ENCODE results near the gene SMARCD2.
A peak's percentile ranks its signal among the peaks of the same experiment; 100 is the strongest.
"Not testable (repeated sequence)": the region's sequence is repeated elsewhere in the genome, so short reads cannot be mapped to it uniquely, and the experiment has no call there.

The SMARCD2 gene

GRCh38 chr17:63842540-63843386, at the start of gene SMARCD2:
TSS of gene SMARCD2 (minus strand) at chr17:63842685. CDS start at chr17:63842674, 11 bp downstream.
- peak within 1 kb of the TSS; percentile 88 for H3K4me3 ChIP-seq (ENCODE audit: control insufficient read depth, low read depth, low read length)
- no peak for TF ChIP-seq CTCF (IDR thresholded peaks at IDR 0.05; ENCODE audit: control insufficient read depth, insufficient read depth, low read depth, low read length, missing control alignments)
- DNase-seq (ENCODE audit: low read depth): peak; percentile 98

- not testable (repeated sequence) for DNase-seq (ENCODE audit: low read depth); H3K4me3 ChIP-seq (ENCODE audit: control insufficient read depth, low read depth, low read length)
- TF ChIP-seq CTCF (IDR thresholded peaks at IDR 0.05; ENCODE audit: control insufficient read depth, insufficient read depth, low read depth, low read length, missing control alignments): peak; percentile 50
Measured at GRCh38 chr17:63889026-63889848, 46.8 kb upstream of the SMARCD2 start.

GRCh38 chr17:63885119-63885518, 42.6 kb upstream of the SMARCD2 start:
- H3K4me3 ChIP-seq (ENCODE audit: control insufficient read depth, low read depth, low read length); DNase-seq (ENCODE audit: low read depth): not testable (repeated sequence)

- H3K4me3 ChIP-seq (ENCODE audit: control insufficient read depth, low read depth, low read length); DNase-seq (ENCODE audit: low read depth): not testable (repeated sequence)
Measured at GRCh38 chr17:63882626-63883126, 40.2 kb upstream of the SMARCD2 start.

- DNase-seq (ENCODE audit: low read depth): no peak
- TF ChIP-seq CTCF (IDR thresholded peaks at IDR 0.05; ENCODE audit: control insufficient read depth, insufficient read depth, low read depth, low read length, missing control alignments): peak; percentile 67
- H3K4me3 ChIP-seq (ENCODE audit: control insufficient read depth, low read depth, low read length): no peak within 1 kb of the TSS
Measured at GRCh38 chr17:63881935-63882601, 39.6 kb upstream of the SMARCD2 start, which contains the start of gene GH2. TSS of gene GH2 (minus strand) at chr17:63881944. CDS start at chr17:63881801, 143 bp downstream.

GRCh38 chr17:63881337-63881736, 38.9 kb upstream of the SMARCD2 start:
- not testable (repeated sequence) for H3K4me3 ChIP-seq (ENCODE audit: control insufficient read depth, low read depth, low read length); DNase-seq (ENCODE audit: low read depth)

- no peak overlapping the region for H3K4me3 ChIP-seq (ENCODE audit: control insufficient read depth, low read depth, low read length)
- no peak for DNase-seq (ENCODE audit: low read depth)
- TF ChIP-seq CTCF (IDR thresholded peaks at IDR 0.05; ENCODE audit: control insufficient read depth, insufficient read depth, low read depth, low read length, missing control alignments): no peak
Measured at GRCh38 chr17:63880706-63881105, 38.2 kb upstream of the SMARCD2 start.

- H3K4me3 ChIP-seq (ENCODE audit: control insufficient read depth, low read depth, low read length); DNase-seq (ENCODE audit: low read depth): not testable (repeated sequence)
Measured at GRCh38 chr17:63878413-63878812, 35.9 kb upstream of the SMARCD2 start.

- not testable (repeated sequence) for H3K4me3 ChIP-seq (ENCODE audit: control insufficient read depth, low read depth, low read length); DNase-seq (ENCODE audit: low read depth)
Measured at GRCh38 chr17:63874693-63875092, 32.2 kb upstream of the SMARCD2 start.

- not testable (repeated sequence) for DNase-seq (ENCODE audit: low read depth)
Measured at GRCh38 chr17:63874061-63874626, 31.7 kb upstream of the SMARCD2 start.

GRCh38 chr17:63873577-63873976, 31.1 kb upstream of the SMARCD2 start, which contains the start of gene CSH2:
TSS of gene CSH2 (minus strand) at chr17:63873677. CDS start at chr17:63873614, 63 bp downstream.
- not testable (repeated sequence) for H3K4me3 ChIP-seq (ENCODE audit: control insufficient read depth, low read depth, low read length); DNase-seq (ENCODE audit: low read depth)

More at GRCh38 chr17:63874061-63874626, 31.7 kb upstream of the SMARCD2 start:
- H3K4me3 ChIP-seq (ENCODE audit: control insufficient read depth, low read depth, low read length): not testable (repeated sequence)

Data from AG09309 (cell line).